Measurements from ENCODE around the gene OR1M1. TPM values are rescaled to one million over a fixed set of nuclear protein-coding genes. Genes with fewer than 3 reads are reported as not detected.

Gene OR1M1
- polyA plus RNA-seq, 2 of the 4 experiments (the other 2 are of a cell fraction): not detected

- no peak for TF ChIP-seq ZC3H11A (IDR thresholded peaks at IDR 0.05)
- no peak for TF ChIP-seq MAX (IDR thresholded peaks at IDR 0.05)
- no peak for TF ChIP-seq JUNB (IDR thresholded peaks at IDR 0.05)
- TF ChIP-seq POLR2AphosphoS2 (conservative IDR thresholded peaks at IDR 0.05; ENCODE audit: low read length): no peak
- no peak for TF ChIP-seq ZNF302 (CRISPR knock-in tag; IDR thresholded peaks at IDR 0.05)
- ATAC-seq (no peak), FAIRE-seq (no peak), DNase-seq (ENCODE audit: low read depth in 1 of 2, low spot score in 1 of 2) (no peak)
- no peak overlapping the region for H3K4me2 ChIP-seq
- no peak overlapping the region for H3K27ac ChIP-seq
- H3K9me3 ChIP-seq: no peaks in the 10 kb centered on the region
- 0 out of 3 replicates have a peak, but pooled peaks cover 4% of the 10 kb centered on the region for H3K4me1 ChIP-seq
- POLR2A ChIA-PET: no interaction called here
- CTCF ChIA-PET: interaction anchor here (1.5 kb wide), 1 partner anchor 15 kb away, joined by 4 read pairs; no protein-coding TSS in a partner anchor
- 68% methylated on average over 3 of the region's 3 CpGs for WGBS (ENCODE audit: missing lambda C conversion rate)
- H3K4me3 ChIP-seq: no peak overlapping the region
Measured at GRCh38 chr19:9044449-9044848, 42.4 kb upstream of the OR1M1 start.

- FAIRE-seq: no peak
- no peak overlapping the region for H3K4me3 ChIP-seq
- no peak overlapping the region for H3K4me2 ChIP-seq
- 71% methylated on average over 4 of the region's 4 CpGs for WGBS (ENCODE audit: missing lambda C conversion rate)
- peaks cover 6% of the 10 kb centered on the region; the same call in 1 of the 3 replicates for H3K4me1 ChIP-seq
- CTCF ChIA-PET: no interaction called here
- no peak for DNase-seq (ENCODE audit: low read depth in 1 of 2, low spot score in 1 of 2)
- POLR2A ChIA-PET: interaction anchor here (0.7 kb wide), 1 partner anchor 11 kb away, joined by 6 read pairs; no protein-coding TSS in a partner anchor
- no peaks in the 10 kb centered on the region for H3K9me3 ChIP-seq
- no peak for ATAC-seq
- no peak overlapping the region for H3K27ac ChIP-seq
- TF ChIP-seq ZC3H11A (IDR thresholded peaks at IDR 0.05) (no peak), ZFP36 (IDR thresholded peaks at IDR 0.05; ENCODE audit: borderline replicate concordance, partially characterized antibody) (no peak), FOSB (CRISPR knock-in tag; IDR thresholded peaks at IDR 0.05) (no peak), ATOH8 (CRISPR knock-in tag; IDR thresholded peaks at IDR 0.05; ENCODE audit: low read depth) (no peak), HOXB5 (CRISPR knock-in tag; IDR thresholded peaks at IDR 0.05) (no peak), POLR2AphosphoS2 (conservative IDR thresholded peaks at IDR 0.05; ENCODE audit: low read length) (no peak), MAFK (IDR thresholded peaks at IDR 0.05; ENCODE audit: partially characterized antibody) (no peak), NR3C1 (IDR thresholded peaks at IDR 0.05) (no peak), EP300 (IDR thresholded peaks at IDR 0.05) (no peak), RAD21 (conservative IDR thresholded peaks at IDR 0.05 in 1 of 2, IDR thresholded peaks at IDR 0.05 in 1 of 2) (no peak), MYC (IDR thresholded peaks at IDR 0.05; ENCODE audit: borderline replicate concordance, low read length) (no peak), CBX2 (IDR thresholded peaks at IDR 0.05; ENCODE audit: borderline replicate concordance, low read depth) (no peak)
Measured at GRCh38 chr19:9046694-9047093, 40.2 kb upstream of the OR1M1 start.

GRCh38 chr19:9052894-9053293, 34.0 kb upstream of the OR1M1 start:
- TF ChIP-seq ZNF302 (CRISPR knock-in tag; IDR thresholded peaks at IDR 0.05) (no peak), CBX8 (IDR thresholded peaks at IDR 0.05) (no peak), E2F6 (IDR thresholded peaks at IDR 0.05; ENCODE audit: borderline replicate concordance, low read depth) (no peak), BHLHE40 (IDR thresholded peaks at IDR 0.05; ENCODE audit: low read depth, low read length) (no peak), CTCF (IDR thresholded peaks at IDR 0.05) (no peak), ZC3H11A (IDR thresholded peaks at IDR 0.05) (no peak), KDM1A (IDR thresholded peaks at IDR 0.05; ENCODE audit: low read depth) (no peak), JUN (IDR thresholded peaks at IDR 0.05) (no peak)
- DNase-seq (ENCODE audit: low read depth in 1 of 2, low spot score in 1 of 2) (no peak), ATAC-seq (no peak), FAIRE-seq (no peak)
- H3K4me3 ChIP-seq: no peak overlapping the region
- no peak overlapping the region for H3K4me2 ChIP-seq
- WGBS (ENCODE audit: missing lambda C conversion rate): 82% methylated on average over 4 of the region's 4 CpGs
- H3K4me1 ChIP-seq: peaks cover 20% of the 10 kb centered on the region
- H3K9me3 ChIP-seq: no peaks in the 10 kb centered on the region
- POLR2A ChIA-PET: interaction anchor here (0.8 kb wide), 1 partner anchor 221 kb away, joined by 3 read pairs; the partner anchor contains the start of genes MBD3L1 and ZNF558
- CTCF ChIA-PET: interaction anchor here (0.6 kb wide), 1 partner anchor 89 kb away, joined by 4 read pairs; no protein-coding TSS in a partner anchor
- H3K27ac ChIP-seq: no peak overlapping the region

All from A549 (cell line).